Esophagus muscularis mucosa (tissue), 3 donors: Measurements from ENCODE around the gene ZNF554.

ENCODE experiments used
- EP300 ChIP-seq: sonication (generic); formaldehyde crosslinking; IDR thresholded peaks from one replicate; pipeline ENCODE4 v1.6.1; 2017; ENCODE audit warnings: antibody characterized with exemption
- TF ChIP-seq, protein P1 (sequence below), 3 experiments: fragments of 200-600 bp in 2 of 3; fragments of 450-650 bp in 1 of 3; sonication (generic) in 2 of 3; IDR thresholded peaks; one replicate each; pipeline ENCODE4 v1.5.1; 2017 to 2019; ENCODE audit warnings: antibody characterized with exemption in 3 of 3, mild to moderate bottlenecking in 2 of 3, moderate library complexity in 1 of 3

DNA sequence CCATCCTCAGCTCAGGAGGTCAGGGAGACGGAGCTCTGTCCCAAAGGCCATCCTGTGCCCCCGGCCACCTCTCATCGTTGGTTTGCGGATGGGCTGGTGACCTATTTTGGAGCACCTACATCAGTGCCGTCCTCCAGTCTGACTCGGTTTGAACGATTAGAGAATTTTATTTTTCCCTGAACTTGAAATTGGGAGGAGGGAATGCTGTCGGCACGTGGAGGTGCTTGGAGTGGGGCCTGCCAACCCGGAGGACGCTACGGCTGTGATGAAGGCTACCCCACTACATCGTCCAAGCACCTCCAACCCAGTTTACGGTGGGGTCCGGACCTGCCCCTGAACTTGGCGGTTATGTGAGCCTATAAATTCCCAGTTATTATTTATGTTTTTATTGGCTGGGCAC is 3.0 kb upstream of the ZNF554 start:
- TF ChIP-seq, protein P1, sequence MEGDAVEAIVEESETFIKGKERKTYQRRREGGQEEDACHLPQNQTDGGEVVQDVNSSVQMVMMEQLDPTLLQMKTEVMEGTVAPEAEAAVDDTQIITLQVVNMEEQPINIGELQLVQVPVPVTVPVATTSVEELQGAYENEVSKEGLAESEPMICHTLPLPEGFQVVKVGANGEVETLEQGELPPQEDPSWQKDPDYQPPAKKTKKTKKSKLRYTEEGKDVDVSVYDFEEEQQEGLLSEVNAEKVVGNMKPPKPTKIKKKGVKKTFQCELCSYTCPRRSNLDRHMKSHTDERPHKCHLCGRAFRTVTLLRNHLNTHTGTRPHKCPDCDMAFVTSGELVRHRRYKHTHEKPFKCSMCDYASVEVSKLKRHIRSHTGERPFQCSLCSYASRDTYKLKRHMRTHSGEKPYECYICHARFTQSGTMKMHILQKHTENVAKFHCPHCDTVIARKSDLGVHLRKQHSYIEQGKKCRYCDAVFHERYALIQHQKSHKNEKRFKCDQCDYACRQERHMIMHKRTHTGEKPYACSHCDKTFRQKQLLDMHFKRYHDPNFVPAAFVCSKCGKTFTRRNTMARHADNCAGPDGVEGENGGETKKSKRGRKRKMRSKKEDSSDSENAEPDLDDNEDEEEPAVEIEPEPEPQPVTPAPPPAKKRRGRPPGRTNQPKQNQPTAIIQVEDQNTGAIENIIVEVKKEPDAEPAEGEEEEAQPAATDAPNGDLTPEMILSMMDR (IDR thresholded peaks at IDR 0.05), result no peak
- no peak for TF ChIP-seq EP300
